BE2C (cell line): ENCODE data around the gene MOK.

Source experiments
- DNase-seq: peaks from one replicate; pipeline ENCODE4 v3.0.0-alpha.2; 2020
- H3K27me3 ChIP-seq: fragments of 250-450 bp; sonication (Bioruptor Pico); 2 replicates; pipeline ENCODE4 v1.5.1; 2020; ENCODE audit warnings: mild to moderate bottlenecking
- H3K36me3 ChIP-seq: fragments of 250-450 bp; sonication (Bioruptor Pico); 2 replicates; pipeline ENCODE4 v1.5.1; 2020; ENCODE audit warnings: mild to moderate bottlenecking
- H3K4me1 ChIP-seq: fragments of 250-450 bp; sonication (Bioruptor Pico); 2 replicates; pipeline ENCODE4 v1.5.1; 2020
- H3K4me3 ChIP-seq: 2 replicates; pipeline ENCODE4 v1.5.1; 2011; ENCODE audit warnings: low read depth, low read length
- H3K9me3 ChIP-seq: fragments of 250-450 bp; sonication (Bioruptor Pico); 2 replicates; pipeline ENCODE4 v1.5.1; 2020
- TF ChIP-seq, protein P1 (sequence below): IDR thresholded peaks from 2 replicates; pipeline ENCODE4 v1.5.1; 2012; ENCODE audit warnings: mild to moderate bottlenecking, low read depth, low read length

Gene MOK

DNA sequence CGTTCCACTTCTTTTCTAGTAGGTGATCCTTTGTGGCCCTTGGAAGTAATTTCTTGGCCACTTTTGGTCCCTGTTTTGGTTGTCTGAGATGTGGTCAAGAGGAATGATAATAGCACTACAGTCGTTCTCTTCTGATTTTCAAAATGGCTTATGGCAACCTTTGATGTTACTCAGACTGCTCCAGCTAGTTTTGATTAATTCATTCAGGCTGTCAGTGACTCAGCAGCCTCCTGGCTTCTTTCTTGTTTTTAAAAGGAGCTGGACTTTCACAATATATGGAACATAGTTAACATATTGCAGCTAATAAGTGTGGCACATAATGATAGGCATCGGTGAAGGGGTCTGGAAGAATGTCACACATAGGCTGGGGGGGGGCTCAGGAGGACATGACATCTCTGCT is 117.9 kb downstream of the MOK start:
- no peak for DNase-seq
- no peaks in the 10 kb centered on the region for H3K9me3 ChIP-seq
- H3K4me3 ChIP-seq = no peak overlapping the region
- H3K36me3 ChIP-seq = no peaks in the 10 kb centered on the region
- H3K4me1 ChIP-seq = peaks cover 28% of the 10 kb centered on the region
- no peaks in the 10 kb centered on the region for H3K27me3 ChIP-seq
- TF ChIP-seq, protein P1, sequence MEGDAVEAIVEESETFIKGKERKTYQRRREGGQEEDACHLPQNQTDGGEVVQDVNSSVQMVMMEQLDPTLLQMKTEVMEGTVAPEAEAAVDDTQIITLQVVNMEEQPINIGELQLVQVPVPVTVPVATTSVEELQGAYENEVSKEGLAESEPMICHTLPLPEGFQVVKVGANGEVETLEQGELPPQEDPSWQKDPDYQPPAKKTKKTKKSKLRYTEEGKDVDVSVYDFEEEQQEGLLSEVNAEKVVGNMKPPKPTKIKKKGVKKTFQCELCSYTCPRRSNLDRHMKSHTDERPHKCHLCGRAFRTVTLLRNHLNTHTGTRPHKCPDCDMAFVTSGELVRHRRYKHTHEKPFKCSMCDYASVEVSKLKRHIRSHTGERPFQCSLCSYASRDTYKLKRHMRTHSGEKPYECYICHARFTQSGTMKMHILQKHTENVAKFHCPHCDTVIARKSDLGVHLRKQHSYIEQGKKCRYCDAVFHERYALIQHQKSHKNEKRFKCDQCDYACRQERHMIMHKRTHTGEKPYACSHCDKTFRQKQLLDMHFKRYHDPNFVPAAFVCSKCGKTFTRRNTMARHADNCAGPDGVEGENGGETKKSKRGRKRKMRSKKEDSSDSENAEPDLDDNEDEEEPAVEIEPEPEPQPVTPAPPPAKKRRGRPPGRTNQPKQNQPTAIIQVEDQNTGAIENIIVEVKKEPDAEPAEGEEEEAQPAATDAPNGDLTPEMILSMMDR = no peak

DNA sequence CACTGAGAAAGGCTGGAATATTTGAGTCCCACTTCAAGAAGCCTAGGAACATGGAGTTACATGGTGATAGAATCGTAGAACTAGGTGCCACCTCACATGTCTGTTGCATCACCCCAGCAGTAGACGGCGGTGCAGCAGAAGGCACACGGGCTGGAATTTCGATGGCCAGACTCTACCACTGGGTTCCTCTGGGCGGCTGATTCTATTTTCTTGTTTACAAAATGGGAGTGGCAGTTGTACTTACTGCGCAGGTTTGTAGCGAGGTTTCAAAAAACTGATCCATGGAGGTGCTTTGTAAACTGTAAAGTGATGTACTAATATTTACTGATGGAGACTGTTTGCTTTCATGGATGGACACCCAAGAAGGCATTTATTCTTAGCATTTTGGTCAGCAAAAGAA is 119.6 kb downstream of the MOK start:
- Histone ChIP-seq H3K4me3 (no peak overlapping the region), H3K9me3 (no peaks in the 10 kb centered on the region), H3K4me1 (peaks cover 25% of the 10 kb centered on the region), H3K36me3 (no peaks in the 10 kb centered on the region), H3K27me3 (no peaks in the 10 kb centered on the region)
- TF ChIP-seq, protein P1 = no peak
- DNase-seq = no peak

DNA sequence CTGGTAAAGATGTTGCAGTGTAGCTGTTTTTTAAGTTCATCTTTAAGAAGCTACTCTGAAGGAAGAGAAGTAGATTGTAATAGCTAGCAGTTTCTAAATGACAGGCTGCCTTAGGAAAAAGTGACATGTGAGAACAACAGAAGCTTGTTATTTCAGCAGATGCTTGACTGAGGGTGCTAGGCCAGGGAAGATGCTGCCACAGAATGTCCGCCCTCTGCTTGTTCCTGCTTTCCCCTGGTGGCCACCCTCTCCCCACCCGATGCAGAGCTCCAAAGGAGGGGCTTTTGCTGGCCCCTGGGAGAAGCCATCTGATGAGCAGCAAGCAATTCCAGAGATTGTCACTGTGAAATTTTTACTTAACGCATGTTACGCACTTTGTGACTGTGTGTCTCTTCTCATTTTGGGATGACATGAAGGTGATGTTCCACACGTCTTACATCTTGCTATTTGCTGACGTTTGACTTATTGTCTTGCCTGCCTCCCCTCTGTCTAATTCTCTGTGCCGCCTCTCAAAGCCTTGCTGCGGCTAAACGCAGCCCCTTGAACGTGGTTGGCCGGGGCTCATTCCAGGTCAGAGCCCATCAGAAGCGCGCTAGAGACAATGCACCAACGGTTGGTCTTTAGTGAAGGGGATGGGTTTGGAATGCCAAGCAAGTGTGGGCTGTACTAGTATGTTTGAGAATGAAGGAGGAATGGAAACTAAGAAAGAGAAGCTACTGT is 120.5 kb downstream of the MOK start:
- H3K4me1 ChIP-seq = peaks cover 18% of the 10 kb centered on the region
- TF ChIP-seq, protein P1 = no peak
- H3K4me3 ChIP-seq = no peak overlapping the region
- H3K36me3 ChIP-seq = no peaks in the 10 kb centered on the region
- DNase-seq = no peak
- H3K9me3 ChIP-seq = no peaks in the 10 kb centered on the region
- no peaks in the 10 kb centered on the region for H3K27me3 ChIP-seq

DNA sequence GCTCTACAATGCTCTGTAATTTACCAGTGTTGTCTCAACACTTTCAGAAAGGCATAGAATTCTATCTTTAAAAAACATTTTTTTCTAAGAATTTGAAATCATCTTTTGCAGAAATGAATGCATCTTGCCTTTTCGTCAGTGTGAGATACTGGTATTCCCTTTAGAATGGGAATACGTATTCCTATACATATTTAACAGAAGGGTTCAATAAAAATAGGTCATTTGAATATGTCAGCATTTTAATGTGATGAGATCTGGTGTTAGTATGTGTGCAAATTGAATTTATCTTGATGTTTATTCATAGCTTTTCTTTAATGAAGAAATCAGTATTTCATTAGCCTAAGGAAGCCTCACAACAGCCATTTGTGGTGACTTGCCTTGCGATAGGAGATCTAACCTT is 121.1 kb downstream of the MOK start:
- Histone ChIP-seq H3K36me3 (no peaks in the 10 kb centered on the region), H3K4me1 (peaks cover 18% of the 10 kb centered on the region), H3K27me3 (no peaks in the 10 kb centered on the region), H3K9me3 (no peaks in the 10 kb centered on the region), H3K4me3 (no peak overlapping the region)
- TF ChIP-seq, protein P1 = no peak
- DNase-seq = no peak

DNA sequence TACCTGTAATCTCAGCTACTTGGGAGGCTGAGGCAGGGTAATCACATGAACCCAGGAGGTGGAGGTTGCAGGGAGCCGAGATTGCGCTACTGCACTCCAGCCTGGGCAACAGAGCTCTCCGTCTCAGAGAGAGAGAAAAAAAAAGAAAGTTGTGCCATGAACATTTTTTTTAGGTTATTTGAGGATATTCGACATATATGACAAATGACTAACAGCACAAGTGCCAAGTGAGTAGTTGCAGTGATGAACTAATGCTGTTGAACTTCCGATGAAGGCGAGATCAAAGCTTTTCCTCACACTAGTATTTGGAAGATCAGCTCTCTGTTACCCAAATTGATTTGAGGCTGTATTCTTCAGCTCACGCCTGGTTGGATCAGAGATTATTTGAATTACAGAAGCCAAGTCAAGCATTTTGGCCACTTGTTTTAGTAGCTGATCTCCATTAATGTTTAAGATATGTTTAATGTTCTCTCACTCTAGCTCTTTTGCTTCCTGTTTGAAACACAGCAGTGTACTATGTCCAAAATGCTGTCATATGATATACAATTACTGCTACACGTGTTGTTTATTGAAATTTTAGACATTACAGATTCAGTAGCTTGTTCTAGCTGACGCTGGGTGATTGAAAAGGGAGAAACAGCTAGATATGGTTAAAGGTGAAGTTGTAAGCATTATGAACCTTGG is 121.9 kb downstream of the MOK start:
- no peaks in the 10 kb centered on the region for H3K36me3 ChIP-seq
- H3K4me1 ChIP-seq = peaks cover 18% of the 10 kb centered on the region
- H3K27me3 ChIP-seq = no peaks in the 10 kb centered on the region
- H3K9me3 ChIP-seq = no peaks in the 10 kb centered on the region
- DNase-seq = no peak
- TF ChIP-seq, protein P1 = no peak
- no peak overlapping the region for H3K4me3 ChIP-seq

DNA sequence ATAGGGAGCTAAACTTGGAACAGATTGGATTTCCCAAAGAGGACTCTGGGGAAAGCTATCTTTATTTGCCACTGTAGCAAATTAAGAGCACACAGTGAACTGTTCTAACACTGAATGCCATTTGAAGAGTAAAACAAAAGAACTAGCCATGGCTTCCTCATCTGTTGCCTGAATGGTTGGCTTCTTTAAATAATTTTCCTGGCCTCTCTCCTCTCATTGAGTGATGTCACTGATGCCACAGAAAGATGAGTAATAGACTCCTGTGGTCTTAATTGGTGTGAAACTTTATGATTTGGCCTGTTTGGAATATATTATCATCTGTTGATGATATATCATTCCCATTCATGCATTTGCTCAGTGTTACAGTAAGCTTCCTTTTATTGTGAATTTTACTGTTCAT is 122.8 kb downstream of the MOK start:
- Histone ChIP-seq H3K27me3 (no peaks in the 10 kb centered on the region), H3K4me3 (no peak overlapping the region), H3K36me3 (no peaks in the 10 kb centered on the region), H3K4me1 (peaks cover 12% of the 10 kb centered on the region), H3K9me3 (no peaks in the 10 kb centered on the region)
- DNase-seq = no peak
- TF ChIP-seq, protein P1 = no peak
